ENCODE data around the gene NUDT1.

The NUDT1 gene

GRCh38 chr7:2248984-2249694, 7.1 kb downstream of the NUDT1 start:
- DNase-seq (ENCODE audit: low read depth): no peak

DNA sequence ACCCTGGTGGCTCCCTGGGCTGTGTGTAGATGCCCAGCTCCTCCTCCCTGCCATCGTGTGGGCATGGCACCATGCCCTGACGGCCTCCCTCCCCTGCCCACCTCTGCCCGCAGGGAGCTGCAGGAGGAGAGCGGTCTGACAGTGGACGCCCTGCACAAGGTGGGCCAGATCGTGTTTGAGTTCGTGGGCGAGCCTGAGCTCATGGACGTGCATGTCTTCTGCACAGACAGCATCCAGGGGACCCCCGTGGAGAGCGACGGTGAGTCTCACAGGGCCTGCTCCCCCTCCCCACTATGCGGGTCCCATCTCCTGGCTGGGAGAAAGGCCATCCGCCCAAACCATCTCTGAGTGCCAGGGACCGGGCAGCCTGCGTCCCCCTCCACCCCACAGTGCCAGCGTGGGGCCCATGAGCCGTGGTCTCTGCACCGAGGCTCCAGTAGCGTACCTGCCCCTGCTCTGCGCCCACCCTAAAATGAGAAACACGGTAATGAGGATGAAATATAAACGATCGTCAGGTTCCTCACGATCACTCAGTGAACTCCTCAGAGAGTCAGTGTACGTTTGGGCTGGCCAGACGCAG, 7.8 kb downstream of the NUDT1 start:
- DNase-seq (ENCODE audit: low read depth): no peak

- DNase-seq (ENCODE audit: low read depth): no peak
Measured at GRCh38 chr7:2251381-2251780, 9.4 kb downstream of the NUDT1 start.

GRCh38 chr7:2251841-2252771, 10.1 kb downstream of the NUDT1 start:
- DNase-seq (ENCODE audit: low read depth): no peak

- no peak for DNase-seq (ENCODE audit: low read depth)
Measured at GRCh38 chr7:2253021-2253420, 11.0 kb downstream of the NUDT1 start.

DNA sequence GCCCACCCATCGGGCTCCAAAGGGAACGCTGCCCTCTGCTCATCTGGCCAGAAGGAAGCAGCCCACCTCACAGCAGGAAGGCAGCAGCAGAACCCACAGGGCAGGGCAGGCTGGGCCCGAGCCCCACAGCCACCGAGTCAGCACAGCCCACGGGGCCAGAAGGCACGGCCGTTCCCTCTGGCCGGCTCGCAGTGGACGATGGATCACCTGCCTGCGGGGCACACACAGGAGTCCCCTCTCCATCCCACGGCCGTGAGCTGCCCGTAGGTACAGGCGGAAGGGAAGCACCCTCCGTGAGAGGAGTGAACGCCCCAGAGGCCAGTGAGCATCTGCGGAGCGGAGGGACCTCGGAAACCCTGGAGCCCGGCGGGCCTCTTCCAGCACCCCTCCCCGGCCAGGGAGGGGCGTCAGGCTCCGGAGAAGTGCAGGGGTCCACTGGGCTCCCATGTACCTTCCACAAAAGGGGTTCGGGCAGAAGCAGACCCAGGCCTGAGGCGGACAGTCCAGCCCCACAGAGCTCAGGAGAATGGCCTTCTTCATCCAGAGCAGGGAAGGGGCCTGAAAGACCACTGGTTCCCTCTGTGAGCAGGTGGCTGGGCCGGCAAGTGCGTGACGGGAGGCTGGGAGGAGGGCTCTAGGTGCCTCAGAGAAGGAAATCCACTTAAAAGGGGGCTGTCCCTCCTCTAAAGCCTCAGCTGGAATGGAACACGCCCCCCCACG, 11.7 kb downstream of the NUDT1 start:
- no peak for DNase-seq (ENCODE audit: low read depth)

DNA sequence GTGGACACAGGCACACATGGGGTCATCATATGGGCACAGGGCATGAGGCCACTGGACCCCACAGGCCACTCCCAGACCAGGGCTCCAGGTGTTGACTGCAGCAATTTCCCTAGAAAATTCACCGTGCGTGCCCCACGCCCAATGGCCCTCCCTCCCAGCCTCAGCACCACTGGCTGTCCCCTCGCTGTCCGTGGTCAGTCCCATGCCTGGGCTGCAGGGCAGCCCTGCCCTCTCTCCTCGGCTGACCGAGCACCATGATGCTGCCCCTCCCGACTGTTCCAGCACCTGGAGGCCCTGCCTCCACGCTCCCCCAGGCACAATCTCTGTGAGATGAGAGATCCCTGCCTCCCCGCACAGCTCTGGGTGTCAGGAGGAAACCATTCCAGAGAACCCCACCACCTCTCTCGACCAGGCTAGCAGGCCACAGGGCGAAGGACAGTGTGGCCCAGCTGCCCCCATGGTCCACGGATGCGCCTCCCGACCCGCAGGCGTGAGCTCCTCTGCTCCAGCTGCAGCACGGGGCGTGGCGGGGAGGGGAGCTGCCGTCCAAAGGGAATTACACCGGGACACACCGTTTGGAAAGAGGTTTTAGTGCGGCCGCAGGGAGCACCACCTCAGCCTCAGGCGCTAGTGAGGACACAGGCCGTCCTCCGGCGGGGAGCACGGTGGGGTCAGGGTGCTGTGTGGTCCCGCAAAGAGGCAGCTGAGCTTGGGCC, 12.6 kb downstream of the NUDT1 start:
- no peak for DNase-seq (ENCODE audit: low read depth)

DNA sequence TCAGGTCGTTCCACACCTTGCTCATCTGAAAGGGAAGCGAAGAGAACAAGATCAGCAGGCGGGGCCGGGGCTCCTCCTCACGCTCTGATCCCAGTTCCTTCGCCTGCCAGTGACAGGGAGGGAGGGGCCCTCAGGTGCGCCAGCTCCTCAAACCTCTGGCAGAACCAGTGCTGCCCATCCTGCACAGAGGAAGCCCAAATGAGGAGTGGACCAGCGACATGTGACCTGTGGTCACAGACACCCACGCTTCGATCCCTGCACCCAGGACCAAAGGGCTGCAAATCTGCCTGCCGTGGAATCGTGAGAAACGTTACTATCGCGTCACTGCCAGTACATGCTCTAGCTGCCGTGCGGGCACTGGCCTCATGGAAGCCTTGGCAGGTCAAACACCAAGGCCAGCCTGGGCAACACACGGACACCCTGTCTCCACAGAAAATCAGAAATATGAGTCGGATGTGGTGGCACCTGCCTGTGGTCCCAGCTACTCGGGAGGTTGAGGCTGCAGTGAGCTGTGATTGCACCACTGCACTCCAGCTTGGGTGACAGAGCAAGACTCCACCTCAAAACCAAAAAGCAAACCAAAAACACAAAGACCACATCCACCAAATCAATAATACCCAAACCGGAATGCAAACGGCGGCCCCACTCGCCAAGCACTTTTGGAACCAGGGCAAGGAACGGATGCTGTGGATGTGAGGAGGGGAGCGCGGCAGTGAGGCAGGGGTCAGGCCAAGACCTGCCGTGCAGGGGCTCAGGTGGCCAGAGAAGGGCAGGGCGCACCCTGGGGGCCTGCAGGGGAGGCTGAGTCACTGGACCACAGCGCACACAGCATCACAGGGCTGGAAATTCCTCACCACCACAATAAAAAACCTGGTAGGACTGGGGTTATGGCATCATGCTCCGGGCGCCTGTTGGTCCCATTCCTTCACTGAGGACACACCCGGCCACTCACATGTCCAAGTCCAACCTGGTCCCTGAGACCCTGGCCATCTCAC, 13.4 kb downstream of the NUDT1 start:
- no peak for DNase-seq (ENCODE audit: low read depth)

DNA sequence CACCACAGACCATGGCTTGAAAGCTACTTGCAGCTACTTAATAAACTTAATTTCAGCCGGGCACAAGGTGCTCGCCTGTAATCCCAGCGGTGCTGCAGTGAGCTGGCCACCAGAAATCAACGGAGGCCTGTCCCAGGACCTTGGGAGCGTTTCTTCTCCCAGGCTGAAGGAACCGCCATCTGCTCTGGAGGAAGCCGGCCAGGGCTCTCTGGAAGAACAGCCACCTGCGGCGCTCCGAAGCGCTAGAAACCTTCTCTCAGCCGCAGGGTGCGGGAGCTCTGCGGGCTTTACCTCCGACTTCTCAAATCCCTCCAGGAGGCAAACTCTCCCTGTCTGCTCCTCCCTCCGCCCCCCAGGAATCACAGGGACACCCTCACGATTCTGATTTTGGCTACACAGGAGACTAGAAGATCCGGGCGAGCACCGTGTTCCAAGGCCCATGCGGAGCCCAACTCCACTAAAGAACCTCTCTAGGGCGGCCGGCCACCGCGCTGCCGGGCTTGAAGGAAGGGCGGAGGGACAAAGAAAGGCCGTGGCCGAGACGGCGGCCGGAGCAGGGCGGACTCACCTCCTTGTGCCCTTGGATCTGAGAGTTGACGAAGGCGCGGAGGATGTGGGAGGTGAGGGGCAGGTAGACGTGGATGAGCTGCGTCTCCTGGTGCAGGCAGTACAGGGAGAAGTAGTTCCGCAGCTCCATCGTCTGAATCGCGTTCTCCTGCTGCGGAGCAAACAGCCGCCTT, 14.4 kb downstream of the NUDT1 start:
- no peak for DNase-seq (ENCODE audit: low read depth)

DNA sequence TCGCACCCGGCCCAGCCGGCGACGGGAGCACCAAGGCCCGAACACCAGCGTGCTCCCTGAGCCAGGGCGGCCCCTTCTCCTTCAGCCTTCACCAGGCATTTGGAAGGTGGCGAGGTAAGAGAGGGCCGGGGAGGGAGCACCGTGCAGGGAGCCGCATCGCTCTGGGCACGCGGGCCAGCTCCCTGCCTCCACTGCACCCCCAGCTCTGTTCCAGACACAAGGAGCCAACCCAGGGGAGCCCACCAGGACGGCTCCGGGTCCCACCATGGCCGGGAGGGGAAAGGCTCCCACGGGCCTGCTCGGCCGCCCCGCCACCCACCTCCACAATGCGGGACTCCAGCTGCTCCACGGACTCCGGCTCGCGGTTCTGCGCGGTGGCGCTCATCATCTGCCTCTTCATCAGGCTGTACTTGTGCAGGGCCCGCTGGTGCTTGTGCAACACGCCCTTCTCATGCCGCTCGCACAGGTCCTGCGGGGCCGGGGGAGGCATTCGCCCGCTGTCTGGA, 15.1 kb downstream of the NUDT1 start:
- no peak for DNase-seq (ENCODE audit: low read depth)

DNA sequence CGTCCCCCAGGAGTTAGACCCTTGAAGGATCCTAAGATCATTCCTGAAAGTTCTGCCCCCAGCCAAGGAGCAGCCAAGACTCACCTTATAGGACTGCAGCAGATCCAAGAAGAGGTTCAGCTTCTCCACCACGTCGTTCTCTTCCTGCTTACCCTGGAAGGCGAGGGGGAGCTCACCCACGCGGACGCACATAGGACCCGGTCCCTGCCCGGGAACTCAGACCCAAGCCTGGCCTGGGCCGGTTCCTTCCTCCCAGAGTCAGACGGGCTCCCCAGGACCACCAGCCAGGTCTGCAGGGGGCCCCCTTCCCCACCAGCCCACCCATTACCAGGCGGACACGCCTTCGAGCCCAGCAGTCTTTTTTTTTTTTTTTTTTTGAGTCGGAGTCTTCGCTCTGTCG, 15.6 kb downstream of the NUDT1 start:
- DNase-seq (ENCODE audit: low read depth): no peak

- DNase-seq (ENCODE audit: low read depth): no peak
Measured at GRCh38 chr7:2258661-2259365, 16.8 kb downstream of the NUDT1 start.

DNA sequence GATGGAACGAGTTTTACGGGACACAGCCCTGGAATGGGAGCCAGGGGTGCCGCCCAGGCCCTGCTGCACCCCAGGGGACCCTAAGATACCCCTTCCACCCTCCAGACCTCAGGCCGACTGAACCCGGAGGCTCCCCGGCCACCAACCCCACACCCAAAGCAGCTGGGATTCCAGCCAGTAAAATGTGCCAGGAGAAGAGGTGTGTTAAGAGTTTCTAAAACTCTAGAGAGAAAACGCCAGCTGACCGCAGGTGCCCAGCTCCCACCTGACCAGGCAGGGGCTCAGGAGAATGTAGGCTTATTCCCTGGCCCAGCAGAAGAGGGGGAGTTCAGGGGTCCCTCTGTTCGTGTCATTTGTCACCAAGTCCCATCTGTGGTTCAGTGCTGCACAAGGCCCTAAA, 17.5 kb downstream of the NUDT1 start:
- DNase-seq (ENCODE audit: low read depth): no peak

DNA sequence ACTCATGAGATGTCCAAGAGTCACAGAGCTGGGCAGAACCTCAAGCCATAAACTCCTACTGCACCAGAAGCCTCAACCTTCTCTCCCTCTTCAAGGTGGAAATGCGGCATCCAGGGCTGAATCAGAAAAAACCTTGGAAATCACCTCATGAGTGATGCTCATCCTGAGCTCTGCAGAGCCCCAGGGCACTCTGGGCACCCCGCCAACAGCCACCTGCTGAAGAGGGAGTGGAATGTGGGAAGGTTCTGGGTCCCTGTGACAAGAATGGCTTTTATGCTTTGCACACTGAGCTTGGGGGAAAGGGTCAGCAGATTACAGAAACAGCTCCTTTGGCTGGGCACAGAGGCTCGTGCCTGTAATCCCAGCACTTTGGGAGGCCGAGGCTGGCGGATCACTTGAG, 18.8 kb downstream of the NUDT1 start:
- DNase-seq (ENCODE audit: low read depth): no peak

DNA sequence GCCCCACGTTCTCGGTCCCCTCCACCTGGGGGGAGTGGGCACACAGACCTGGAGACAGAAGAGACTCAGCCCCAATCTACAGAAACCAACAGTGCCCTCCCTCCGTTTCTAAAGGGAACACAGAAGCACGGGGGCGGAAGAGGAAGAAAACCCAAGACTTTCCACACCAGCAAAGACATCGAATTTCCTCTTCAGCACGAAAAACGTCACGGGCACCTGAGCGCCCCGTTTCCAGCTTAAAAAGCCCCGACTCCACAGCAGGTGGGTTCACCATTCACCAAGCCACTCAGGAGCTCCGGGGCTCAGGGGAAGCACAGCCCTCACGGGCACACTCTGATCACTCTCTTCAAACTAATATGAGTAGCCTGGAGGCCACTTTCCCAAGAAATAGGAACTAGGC, 19.6 kb downstream of the NUDT1 start:
- no peak for DNase-seq (ENCODE audit: low read depth)

DNA sequence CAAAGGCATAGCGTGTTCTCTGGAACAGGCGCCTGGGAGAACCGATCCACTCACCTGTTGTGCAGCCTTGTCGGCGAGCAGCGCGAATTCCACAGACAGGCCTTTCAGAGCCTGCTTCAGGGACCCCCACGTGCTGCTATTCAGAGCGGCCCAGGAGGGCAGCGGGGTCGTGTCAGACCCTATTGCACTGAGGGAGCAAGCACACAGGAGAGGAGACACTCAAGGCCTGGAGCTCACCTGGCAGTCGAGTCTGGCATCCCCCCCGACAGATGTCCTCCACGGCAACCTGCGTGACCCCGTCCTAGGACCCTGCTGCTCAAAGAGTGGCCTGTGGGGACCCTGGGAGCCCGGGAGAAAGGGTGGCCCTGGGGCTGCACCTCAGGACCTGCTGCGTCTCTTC, 21.1 kb downstream of the NUDT1 start:
- DNase-seq (ENCODE audit: low read depth): no peak

GRCh38 chr7:2264158-2264557, 22.1 kb downstream of the NUDT1 start:
- DNase-seq (ENCODE audit: low read depth): no peak

DNA sequence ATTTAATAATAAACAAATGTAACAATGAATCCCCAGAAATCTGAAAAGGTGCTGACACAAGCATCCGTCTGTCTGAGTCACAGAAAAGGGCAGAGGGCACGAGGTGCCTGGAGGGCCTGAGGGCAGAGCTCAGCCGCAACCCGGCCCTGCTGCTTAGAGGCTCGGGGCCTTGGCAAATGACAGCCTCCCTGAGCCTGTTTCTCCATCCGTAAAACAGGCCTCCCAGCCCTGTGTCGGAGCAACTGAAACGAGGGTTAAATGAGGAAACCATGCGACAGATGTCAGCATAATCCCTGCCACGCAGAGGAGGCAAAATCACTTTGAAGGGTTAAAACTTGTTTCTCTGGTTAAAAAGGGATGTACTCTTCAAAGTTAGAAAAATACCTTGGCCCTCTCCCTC, 24.9 kb downstream of the NUDT1 start:
- DNase-seq (ENCODE audit: low read depth): no peak
